A549 (cell line): ENCODE data around the gene MAJIN. TPM values are rescaled to one million over a fixed set of nuclear protein-coding genes. Genes with fewer than 3 reads are reported as not detected.

Source experiments
- ATAC-seq, 2 experiments: fragments of 200-7000 bp in 1 of 2; fragments of >200 bp in 1 of 2; cut with Nextera tagmentation in 1 of 2; cut with Tn5 transposase in 1 of 2; 3 replicates each; pipeline versions ENCODE4 v1.8.0 to v1.9.1; 2018 to 2020; ENCODE audit warnings: mild to moderate bottlenecking in 1 of 2, moderate library complexity in 1 of 2
- CTCF ChIA-PET: fragments of 300-600 bp; sonication (Branson Sonifier 250); formaldehyde crosslinking; extraction: SDS; loops from one replicate; lab custom pipeline; 2021; ENCODE audit warnings: antibody characterized with exemption, inconsistent platforms; lab: Yijun Ruan, JAX
- POLR2A ChIA-PET: fragments of 350-600 bp; formaldehyde crosslinking; extraction: SDS; loops from one replicate; lab custom pipeline; 2021; ENCODE audit warnings: antibody characterized with exemption, inconsistent platforms; lab: Yijun Ruan, JAX
- DNase-seq, 2 experiments: peaks; one replicate each; pipeline versions ENCODE4 v3.0.0 to v3.0.0-alpha.2; 2011 to 2016; ENCODE audit warnings: low read depth in 1 of 2, low spot score in 1 of 2
- FAIRE-seq: peaks from 2 replicates; lab custom pipeline; 2011; peaks lifted over from hg19 to GRCh38; lab: Jason Lieb, UNC
- H3K27ac ChIP-seq, 2 experiments: fragments of >200 bp; sonication (Bioruptor Twin); formaldehyde crosslinking; 3 replicates each; pipeline ENCODE4 v1.5.1; 2016 to 2017
- H3K4me1 ChIP-seq: fragments of >200 bp; sonication (Bioruptor Twin); formaldehyde crosslinking; 3 replicates; pipeline ENCODE4 v1.6.1; 2016
- H3K4me2 ChIP-seq: fragments of >200 bp; sonication (Bioruptor Twin); formaldehyde crosslinking; 3 replicates; pipeline ENCODE4 v1.6.1; 2016
- H3K4me3 ChIP-seq: fragments of >200 bp; sonication (Bioruptor Twin); formaldehyde crosslinking; 3 replicates; pipeline ENCODE4 v1.5.1; 2016
- H3K9me3 ChIP-seq: fragments of >200 bp; sonication (Bioruptor Twin); formaldehyde crosslinking; 3 replicates; pipeline ENCODE4 v1.6.1; 2016
- ATOH8 ChIP-seq: fragments of 250-450 bp; sonication (Bioruptor Pico); IDR thresholded peaks from 2 replicates; pipeline ENCODE4 v1.5.0; 2020; ENCODE audit warnings: low read depth, mild to moderate bottlenecking, moderate library complexity
- BHLHE40 ChIP-seq: IDR thresholded peaks from 2 replicates; pipeline ENCODE4 v1.6.1; 2012; ENCODE audit warnings: low read depth, low read length, inconsistent platforms
- CBX2 ChIP-seq: fragments of 200-600 bp; sonication (generic); IDR thresholded peaks from 2 replicates; pipeline ENCODE4 v1.6.1; 2016; ENCODE audit warnings: low read depth, mild to moderate bottlenecking, borderline replicate concordance
- CHD4 ChIP-seq: fragments of 200-600 bp; sonication (generic); IDR thresholded peaks from 2 replicates; pipeline ENCODE4 v1.6.1; 2016; ENCODE audit warnings: antibody characterized with exemption, mild to moderate bottlenecking, borderline replicate concordance
- CTCF ChIP-seq: fragments of >200 bp; sonication (Bioruptor Twin); formaldehyde crosslinking; IDR thresholded peaks from 3 replicates; pipeline ENCODE4 v1.5.1; 2016
- ESRRA ChIP-seq: fragments of 150-350 bp; IDR thresholded peaks from 2 replicates; pipeline ENCODE4 v1.6.1; 2014; ENCODE audit warnings: mild to moderate bottlenecking, low read length, borderline replicate concordance
- GATA3 ChIP-seq: IDR thresholded peaks from 2 replicates; pipeline ENCODE4 v1.6.1; 2012; ENCODE audit warnings: borderline replicate concordance
- HES2 ChIP-seq: fragments of >200 bp; sonication (Bioruptor Twin); formaldehyde crosslinking; IDR thresholded peaks from 2 replicates; pipeline ENCODE4 v1.6.1; 2016
- HEYL ChIP-seq: fragments of 250-450 bp; sonication (Bioruptor Pico); IDR thresholded peaks from 2 replicates; pipeline ENCODE4 v1.8.0; 2021; ENCODE audit warnings: mild to moderate bottlenecking, moderate library complexity
- HMGXB4 ChIP-seq: fragments of 250-450 bp; sonication (Bioruptor Pico); IDR thresholded peaks from 2 replicates; pipeline ENCODE4 v1.5.0; 2021; ENCODE audit warnings: mild to moderate bottlenecking, moderate library complexity, borderline replicate concordance
- HOXB13 ChIP-seq: fragments of 250-450 bp; sonication (Bioruptor Pico); IDR thresholded peaks from 2 replicates; pipeline ENCODE4 v1.5.0; 2020; ENCODE audit warnings: low read depth, mild to moderate bottlenecking, moderate library complexity
- JUNB ChIP-seq: fragments of >200 bp; sonication (Bioruptor Twin); formaldehyde crosslinking; IDR thresholded peaks from 2 replicates; pipeline ENCODE4 v1.6.1; 2016
- KDM1A ChIP-seq: fragments of 200-600 bp; sonication (generic); IDR thresholded peaks from 2 replicates; pipeline ENCODE4 v1.6.1; 2016; ENCODE audit warnings: low read depth, mild to moderate bottlenecking
- MAFK ChIP-seq: fragments of 450-650 bp; IDR thresholded peaks from 2 replicates; pipeline ENCODE4 v1.6.1; 2014; ENCODE audit not compliant: partially characterized antibody
- MYC ChIP-seq: IDR thresholded peaks from 2 replicates; pipeline ENCODE4 v1.6.1; 2012; ENCODE audit warnings: mild to moderate bottlenecking, inconsistent platforms, low read length, improper control_type of control experiment, borderline replicate concordance
- NFE2L2 ChIP-seq: fragments of 150-350 bp; conservative IDR thresholded peaks from 2 replicates; pipeline ENCODE4 v1.6.1; 2014; ENCODE audit warnings: low read length
- NPAS2 ChIP-seq: fragments of 250-450 bp; sonication (Bioruptor Pico); IDR thresholded peaks from 2 replicates; pipeline ENCODE4 v1.8.0; 2022; ENCODE audit warnings: mild to moderate bottlenecking, moderate library complexity, borderline replicate concordance
- NR3C1 ChIP-seq: fragments of >200 bp; sonication (Bioruptor Twin); formaldehyde crosslinking; IDR thresholded peaks from 3 replicates; pipeline ENCODE4 v1.6.1; 2017
- PBX3 ChIP-seq: IDR thresholded peaks from 2 replicates; pipeline ENCODE4 v1.6.1; 2012
- RAD21 ChIP-seq, 2 experiments: fragments of >200 bp in 1 of 2; sonication (Bioruptor Twin) in 1 of 2; formaldehyde crosslinking in 1 of 2; IDR thresholded peaks in 1 of 2; conservative IDR thresholded peaks in 1 of 2; 2 replicates in 1 of 2; 3 replicates in 1 of 2; pipeline ENCODE4 v1.6.1; 2012 to 2018; ENCODE audit warnings: inconsistent platforms in 1 of 2
- RARB ChIP-seq: fragments of 250-450 bp; sonication (Bioruptor Pico); IDR thresholded peaks from 2 replicates; pipeline ENCODE4 v1.8.0; 2021; ENCODE audit warnings: mild to moderate bottlenecking, moderate library complexity
- RFX5 ChIP-seq: fragments of 450-650 bp; IDR thresholded peaks from 2 replicates; pipeline ENCODE4 v1.7.1; 2014; ENCODE audit warnings: antibody characterized with exemption, mild to moderate bottlenecking, moderate library complexity
- RNF2 ChIP-seq: fragments of 200-600 bp; sonication (generic); IDR thresholded peaks from 2 replicates; pipeline ENCODE4 v1.6.1; 2016; ENCODE audit warnings: low read depth, mild to moderate bottlenecking, antibody characterized with exemption, moderate library complexity, borderline replicate concordance
- SREBF2 ChIP-seq: fragments of 450-650 bp; IDR thresholded peaks from 2 replicates; pipeline ENCODE4 v1.6.1; 2014; ENCODE audit warnings: mild to moderate bottlenecking, moderate library complexity
- USF2 ChIP-seq: fragments of 450-650 bp; IDR thresholded peaks from 2 replicates; pipeline ENCODE4 v1.6.1; 2014; ENCODE audit warnings: antibody characterized with exemption
- ZC3H11A ChIP-seq: fragments of 450-650 bp; IDR thresholded peaks from 2 replicates; pipeline ENCODE4 v1.6.1; 2014; ENCODE audit warnings: antibody characterized with exemption, mild to moderate bottlenecking
- ZNF302 ChIP-seq: fragments of 250-450 bp; sonication (Bioruptor Pico); IDR thresholded peaks from 2 replicates; pipeline ENCODE4 v1.9.0; 2021; ENCODE audit warnings: inconsistent platforms, mild to moderate bottlenecking, moderate library complexity
- WGBS: methylation state at CpG from one replicate; pipeline ENCODE4 v1.1.6; 2017; ENCODE audit errors: missing lambda C conversion rate; 5-methylcytosine and 5-hydroxymethylcytosine counted together
- polyA plus RNA-seq, 4 experiments: library from polyadenylated mRNA; depleted of rRNA in 3 of 4; stranded (reverse); fragments of >200 nt; fragmentation: RNase III in 1 of 4; extraction: RNeasy Plus Mini Kit Qiagen cat#74134 plus additional on column Dnase treatment in 1 of 4; gene quantifications; 2 replicates in 3 of 4; 3 replicates in 1 of 4; pipeline ENCODE4 v1.2.3, GENCODE V29; 2011 to 2017

MAJIN gene
- polyA plus RNA-seq, 2 of the 4 experiments (the other 2 are of a cell fraction) = 0.12 TPM; not detected in 1

GRCh38 chr11:64930340-64930739, 41.6 kb downstream of the MAJIN start:
- H3K4me3 ChIP-seq = no peak overlapping the region
- FAIRE-seq (no peak), DNase-seq (no peak), ATAC-seq (no peak)
- CTCF ChIA-PET = interaction anchor here (0.7 to 2.1 kb wide), 3 partner anchors 42 to 182 kb away, joined by 3 to 5 read pairs (median 3); no protein-coding TSS in a partner anchor
- TF ChIP-seq ZNF302 (CRISPR knock-in tag) (no peak), PBX3 (no peak), HMGXB4 (CRISPR knock-in tag) (no peak), USF2 (no peak), MAFK (no peak), NR3C1 (no peak), MYC (no peak), BHLHE40 (no peak), HEYL (no peak), SREBF2 (no peak), ESRRA (no peak), ZC3H11A (no peak)
- H3K27ac ChIP-seq = no peak overlapping the region
- WGBS = 97% methylated on average over 6 of the region's 6 CpGs
- peaks cover 6% of the 10 kb centered on the region for H3K4me1 ChIP-seq
- no peaks in the 10 kb centered on the region for H3K9me3 ChIP-seq
- no peak overlapping the region for H3K4me2 ChIP-seq
- POLR2A ChIA-PET = interaction anchor here (0.6 kb wide), 1 partner anchor 648 kb away, joined by 3 read pairs; no protein-coding TSS in a partner anchor

- no peak overlapping the region for H3K4me2 ChIP-seq
- ATAC-seq (no peak), DNase-seq (no peak), FAIRE-seq (no peak)
- WGBS = 93% methylated on average over 7 of the region's 7 CpGs
- H3K9me3 ChIP-seq = no peaks in the 10 kb centered on the region
- POLR2A ChIA-PET = no interaction called here
- no peak overlapping the region for H3K4me3 ChIP-seq
- TF ChIP-seq ATOH8 (CRISPR knock-in tag) (no peak), HES2 (no peak), CTCF (no peak), KDM1A (no peak), NPAS2 (CRISPR knock-in tag) (no peak), NFE2L2 (no peak), CBX2 (no peak), GATA3 (no peak), RNF2 (no peak), ESRRA (no peak), HOXB13 (CRISPR knock-in tag) (no peak), RFX5 (no peak), RAD21 (conservative IDR thresholded peaks at IDR 0.05 in 1 of 2, IDR thresholded peaks at IDR 0.05 in 1 of 2) (no peak), JUNB (no peak), RARB (CRISPR knock-in tag) (no peak), CHD4 (no peak), HMGXB4 (CRISPR knock-in tag) (no peak)
- H3K4me1 ChIP-seq = peaks cover 8% of the 10 kb centered on the region
- CTCF ChIA-PET = interaction anchor here (0.7 to 2.1 kb wide), 5 partner anchors 34 to 182 kb away, joined by 3 to 5 read pairs (median 4); partner anchors contain the start of gene BATF2
- no peak overlapping the region for H3K27ac ChIP-seq
Observed at GRCh38 chr11:64929625-64930024, 42.3 kb downstream of the MAJIN start.
